Parathyroid adenoma (tissue), 2 donors: Measurements from ENCODE around the gene CYSRT1.
A peak's percentile ranks its signal among the peaks of the same experiment; 100 is the strongest.

ENCODE experiments used
- H2AFZ ChIP-seq: fragments of 300-600 bp; sonication (generic); one replicate; pipeline ENCODE4 v1.7.0; 2017; ENCODE audit warnings: antibody characterized with exemption, mild to moderate bottlenecking
- H3K27ac ChIP-seq: fragments of 300-600 bp; sonication (generic); one replicate; pipeline ENCODE4 v1.7.0; 2017
- H3K27me3 ChIP-seq: fragments of 300-600 bp; sonication (generic); one replicate; pipeline ENCODE4 v1.7.0; 2017; ENCODE audit warnings: low read length; ENCODE audit not compliant: control insufficient read depth, insufficient read depth
- H3K36me3 ChIP-seq: fragments of 300-600 bp; sonication (generic); one replicate; pipeline ENCODE4 v1.7.0; 2017; ENCODE audit warnings: low read length; ENCODE audit not compliant: control insufficient read depth, insufficient read depth
- H3K4me1 ChIP-seq: fragments of 300-600 bp; sonication (generic); one replicate; pipeline ENCODE4 v1.7.0; 2017; ENCODE audit warnings: control low read depth
- H3K4me2 ChIP-seq: fragments of 300-600 bp; sonication (generic); one replicate; pipeline ENCODE4 v1.7.0; 2017; ENCODE audit warnings: low read length
- H3K4me3 ChIP-seq: fragments of 300-600 bp; sonication (generic); one replicate; pipeline ENCODE4 v1.7.0; 2017; ENCODE audit warnings: low read depth, low read length
- H3K79me2 ChIP-seq: fragments of 300-600 bp; sonication (generic); one replicate; pipeline ENCODE4 v1.7.0; 2017; ENCODE audit warnings: control low read depth
- H3K9ac ChIP-seq: fragments of 300-600 bp; sonication (generic); one replicate; pipeline ENCODE4 v1.7.0; 2017; ENCODE audit warnings: mild to moderate bottlenecking
- H3K9me3 ChIP-seq: fragments of 300-600 bp; sonication (generic); one replicate; pipeline ENCODE4 v1.7.0; 2017; ENCODE audit warnings: low read length; ENCODE audit not compliant: control insufficient read depth
- TF ChIP-seq, protein P1 (sequence below): fragments of 300-600 bp; sonication (generic); IDR thresholded peaks from one replicate; pipeline ENCODE4 v1.7.0; 2017; ENCODE audit warnings: antibody characterized with exemption, mild to moderate bottlenecking
- donor health status: primary hyperparathyroidism.

CYSRT1 gene

GRCh38 chr9:137252555-137253506 is 27.9 kb downstream of the CYSRT1 start:
- no peaks in the 10 kb centered on the region for H3K9me3 ChIP-seq
- H3K9ac ChIP-seq: no peak overlapping the region
- no peak overlapping the region for H3K4me2 ChIP-seq
- H3K36me3 ChIP-seq: no peaks in the 10 kb centered on the region
- no peak overlapping the region for H3K27ac ChIP-seq
- peaks cover 3% of the 10 kb centered on the region for H3K4me1 ChIP-seq
- TF ChIP-seq, protein P1, sequence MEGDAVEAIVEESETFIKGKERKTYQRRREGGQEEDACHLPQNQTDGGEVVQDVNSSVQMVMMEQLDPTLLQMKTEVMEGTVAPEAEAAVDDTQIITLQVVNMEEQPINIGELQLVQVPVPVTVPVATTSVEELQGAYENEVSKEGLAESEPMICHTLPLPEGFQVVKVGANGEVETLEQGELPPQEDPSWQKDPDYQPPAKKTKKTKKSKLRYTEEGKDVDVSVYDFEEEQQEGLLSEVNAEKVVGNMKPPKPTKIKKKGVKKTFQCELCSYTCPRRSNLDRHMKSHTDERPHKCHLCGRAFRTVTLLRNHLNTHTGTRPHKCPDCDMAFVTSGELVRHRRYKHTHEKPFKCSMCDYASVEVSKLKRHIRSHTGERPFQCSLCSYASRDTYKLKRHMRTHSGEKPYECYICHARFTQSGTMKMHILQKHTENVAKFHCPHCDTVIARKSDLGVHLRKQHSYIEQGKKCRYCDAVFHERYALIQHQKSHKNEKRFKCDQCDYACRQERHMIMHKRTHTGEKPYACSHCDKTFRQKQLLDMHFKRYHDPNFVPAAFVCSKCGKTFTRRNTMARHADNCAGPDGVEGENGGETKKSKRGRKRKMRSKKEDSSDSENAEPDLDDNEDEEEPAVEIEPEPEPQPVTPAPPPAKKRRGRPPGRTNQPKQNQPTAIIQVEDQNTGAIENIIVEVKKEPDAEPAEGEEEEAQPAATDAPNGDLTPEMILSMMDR: no peak
- no peaks in the 10 kb centered on the region for H3K27me3 ChIP-seq
- no peak overlapping the region for H3K4me3 ChIP-seq
- no peaks in the 10 kb centered on the region for H3K79me2 ChIP-seq
- H2AFZ ChIP-seq: no peak overlapping the region

DNA sequence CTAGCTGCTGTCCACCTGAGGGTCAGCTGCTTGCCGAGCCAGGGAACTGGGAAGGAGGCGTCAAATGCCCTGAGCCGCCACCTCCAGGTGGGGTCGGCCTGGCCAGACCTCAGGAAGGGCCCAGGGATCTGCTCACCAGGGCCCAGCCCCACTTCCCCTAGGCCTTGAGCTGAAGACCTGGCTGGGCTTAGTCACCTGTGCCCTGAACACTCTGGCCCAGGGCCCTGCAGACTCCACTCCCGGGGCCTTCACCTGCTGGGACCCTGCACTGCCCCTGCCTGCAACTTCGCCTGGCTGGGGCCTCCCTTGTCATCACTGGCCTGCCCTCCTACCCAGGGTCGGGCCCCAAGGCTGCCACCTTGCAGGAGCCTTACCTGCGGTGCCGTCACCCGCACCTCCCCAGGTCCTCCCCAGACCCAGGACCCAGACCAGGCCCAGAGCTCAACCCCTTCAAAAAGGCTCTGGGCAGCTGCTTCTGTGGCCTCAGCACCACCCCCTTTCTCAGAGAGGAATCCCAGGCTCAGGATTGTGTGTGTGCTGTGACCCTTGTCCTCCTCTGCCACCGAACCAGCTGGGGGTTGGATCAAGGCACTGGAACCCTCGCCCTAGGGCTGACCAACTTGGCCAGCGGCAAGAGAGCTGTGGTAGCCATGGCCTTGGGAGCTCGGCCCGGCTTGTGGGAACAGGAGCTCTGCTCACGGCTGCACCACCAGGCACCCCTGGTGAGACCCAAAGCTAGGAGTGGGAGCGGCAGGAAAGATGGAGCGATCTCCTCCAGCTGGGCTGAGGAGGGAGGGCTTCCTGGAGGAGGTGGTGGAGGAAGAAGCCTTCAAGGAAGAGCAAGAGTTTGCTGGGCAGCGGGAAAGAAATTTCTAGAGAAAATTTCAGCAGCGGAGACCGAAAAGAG is 29.0 kb downstream of the CYSRT1 start:
- Histone ChIP-seq H3K4me2 (peak overlapping the region; percentile 79), H2AFZ (peak overlapping the region; percentile 63), H3K4me3 (peak overlapping the region; percentile 75), H3K36me3 (no peaks in the 10 kb centered on the region), H3K9ac (no peak overlapping the region), H3K4me1 (peaks cover 3% of the 10 kb centered on the region), H3K79me2 (no peaks in the 10 kb centered on the region), H3K27me3 (no peaks in the 10 kb centered on the region), H3K27ac (no peak overlapping the region), H3K9me3 (no peaks in the 10 kb centered on the region)
- TF ChIP-seq, protein P1: no peak

DNA sequence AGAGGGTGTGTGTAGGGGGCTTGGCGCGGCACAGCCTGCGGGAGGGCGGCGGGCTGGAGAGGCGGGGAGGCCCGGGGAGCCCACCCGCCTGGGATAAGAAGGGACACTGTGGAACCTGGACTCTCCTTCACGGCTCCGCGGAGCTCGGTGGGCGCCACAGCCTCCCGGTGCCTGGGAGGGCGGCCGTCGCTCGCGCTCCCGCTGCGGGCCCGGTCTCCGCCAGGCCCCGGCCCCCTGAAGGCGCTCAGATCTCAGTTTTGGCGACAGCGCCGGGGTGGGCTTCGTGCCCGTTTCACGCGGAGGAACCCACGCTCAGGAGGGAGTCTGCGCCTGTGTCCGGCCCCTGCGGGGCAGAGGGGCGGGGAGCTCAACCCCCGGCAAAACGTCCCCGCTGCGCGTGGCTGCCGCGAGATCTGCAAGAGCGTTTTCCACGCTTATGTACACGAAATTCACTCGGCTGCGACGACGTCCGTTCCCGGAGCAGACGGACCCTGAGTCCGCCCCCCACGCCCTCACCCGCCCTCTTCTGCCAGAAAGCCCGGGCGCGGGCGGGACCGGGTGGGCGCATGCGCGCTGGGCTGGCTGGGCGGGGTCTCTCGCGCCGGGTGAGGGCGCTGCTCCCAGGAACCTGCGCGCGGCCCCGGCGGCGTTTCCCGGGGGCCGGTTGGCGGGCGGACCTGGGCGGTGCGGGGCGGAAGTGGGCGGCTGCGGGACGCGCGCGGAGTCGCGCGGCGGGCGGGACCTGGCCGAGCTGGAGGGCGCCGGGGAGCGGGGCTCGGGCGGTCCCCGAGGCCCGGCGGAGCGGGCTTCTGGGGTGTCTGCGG is 29.9 kb downstream of the CYSRT1 start, which contains the start of gene NELFB:
Gene NELFB (plus strand): TSS at position 704 of the 824 bp plus-strand sequence.
- H3K27me3 ChIP-seq: no peaks in the 10 kb centered on the region
- peak within 1 kb of the TSS; percentile 79 for H3K4me2 ChIP-seq
- H3K79me2 ChIP-seq: no peaks in the 10 kb centered on the region
- no peak within 1 kb of the TSS for H3K9ac ChIP-seq
- H3K4me1 ChIP-seq: peaks cover 3% of the 10 kb centered on the region
- H3K9me3 ChIP-seq: no peaks in the 10 kb centered on the region
- peak within 1 kb of the TSS; percentile 24 for H3K27ac ChIP-seq
- H2AFZ ChIP-seq: peak within 1 kb of the TSS; percentile 83
- H3K4me3 ChIP-seq: peak within 1 kb of the TSS; percentile 88
- TF ChIP-seq, protein P1: no peak
- H3K36me3 ChIP-seq: no peaks in the 10 kb centered on the region

- no peak overlapping the region for H3K9ac ChIP-seq
- no peaks in the 10 kb centered on the region for H3K79me2 ChIP-seq
- H3K4me2 ChIP-seq: peak overlapping the region; percentile 55
- peaks cover 3% of the 10 kb centered on the region for H3K4me1 ChIP-seq
- TF ChIP-seq, protein P1: no peak
- no peaks in the 10 kb centered on the region for H3K36me3 ChIP-seq
- H3K27ac ChIP-seq: no peak overlapping the region
- no peaks in the 10 kb centered on the region for H3K9me3 ChIP-seq
- H3K4me3 ChIP-seq: peak overlapping the region; percentile 88
- no peaks in the 10 kb centered on the region for H3K27me3 ChIP-seq
- H2AFZ ChIP-seq: peak overlapping the region; percentile 83
Measured at GRCh38 chr9:137255448-137256114, 30.6 kb downstream of the CYSRT1 start.
